ENCODE data around the gene HBE1.
"Not testable (repeated sequence)": the region's sequence is repeated elsewhere in the genome, so short reads cannot be mapped to it uniquely, and the experiment has no call there.

The HBE1 gene

DNA sequence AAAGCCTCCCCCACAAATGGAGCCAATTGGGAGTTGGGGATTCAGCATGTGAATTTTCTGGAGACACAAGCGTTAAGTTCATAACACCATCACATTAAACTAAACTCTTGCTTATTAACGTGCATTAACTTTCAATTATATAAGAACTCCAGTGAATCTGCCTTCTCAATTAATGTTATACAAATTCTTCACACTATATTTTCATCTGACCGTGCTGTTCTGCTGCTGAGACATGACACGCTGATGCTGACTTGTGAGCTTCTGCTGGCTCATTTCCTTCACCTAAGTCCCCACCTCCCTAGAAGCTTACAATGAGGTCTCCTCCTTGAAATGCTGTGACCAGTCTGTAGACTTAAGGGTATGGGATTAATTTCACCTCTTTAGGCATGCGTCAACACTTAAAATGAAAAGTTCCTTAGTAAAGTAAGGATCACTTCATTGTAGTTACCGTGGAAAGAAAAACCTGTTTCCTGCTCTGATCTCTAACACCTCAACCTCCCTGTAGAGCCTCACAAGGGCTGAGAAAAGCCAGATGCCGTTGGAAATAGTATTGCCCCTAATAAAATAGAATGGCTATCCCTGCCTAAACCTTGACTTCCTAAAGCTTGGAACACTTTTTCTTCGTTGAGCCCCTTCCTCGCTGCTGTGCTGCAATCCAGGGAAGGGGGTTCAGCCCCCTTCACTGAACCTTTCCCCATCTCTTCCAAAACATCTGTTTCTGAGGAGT lies 17.4 kb downstream of the HBE1 start:
- no peak for DNase-seq

GRCh38 chr11:5251746-5252145 lies 18.0 kb downstream of the HBE1 start:
- no peak for DNase-seq

- DNase-seq: no peak
Measured at GRCh38 chr11:5250543-5251204, 19.1 kb downstream of the HBE1 start.

- DNase-seq: not testable (repeated sequence)
Measured at GRCh38 chr11:5249807-5250396, 19.8 kb downstream of the HBE1 start, which contains the start of gene HBG1. HBG1 (minus strand) TSS chr11:5249857; CDS start chr11:5249804, 53 bp downstream.

GRCh38 chr11:5248498-5248897 lies 21.2 kb downstream of the HBE1 start:
- DNase-seq: not testable (repeated sequence)

GRCh38 chr11:5247472-5248192 lies 22.1 kb downstream of the HBE1 start:
- no peak for DNase-seq

- no peak for DNase-seq
Measured at GRCh38 chr11:5246772-5247471, 22.8 kb downstream of the HBE1 start.

DNA sequence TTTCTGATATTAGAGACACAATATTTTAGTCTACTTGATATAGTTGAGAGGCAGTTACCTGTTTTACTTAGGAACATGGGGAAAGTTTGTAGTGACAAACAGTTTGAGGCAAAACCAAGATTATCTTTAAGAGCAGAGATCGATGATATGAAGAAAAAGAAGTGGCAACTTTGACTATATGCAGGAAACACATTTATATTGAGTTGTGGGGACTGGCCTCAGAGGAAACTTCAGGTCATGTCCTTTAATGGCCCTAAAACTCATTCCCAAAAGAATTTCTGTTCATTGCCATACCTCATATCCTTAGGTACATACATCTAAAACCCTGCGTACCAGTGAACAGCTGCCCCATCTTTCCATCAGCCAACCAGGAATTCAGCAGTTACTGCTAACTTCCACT lies 24.6 kb downstream of the HBE1 start:
- DNase-seq: no peak

DNA sequence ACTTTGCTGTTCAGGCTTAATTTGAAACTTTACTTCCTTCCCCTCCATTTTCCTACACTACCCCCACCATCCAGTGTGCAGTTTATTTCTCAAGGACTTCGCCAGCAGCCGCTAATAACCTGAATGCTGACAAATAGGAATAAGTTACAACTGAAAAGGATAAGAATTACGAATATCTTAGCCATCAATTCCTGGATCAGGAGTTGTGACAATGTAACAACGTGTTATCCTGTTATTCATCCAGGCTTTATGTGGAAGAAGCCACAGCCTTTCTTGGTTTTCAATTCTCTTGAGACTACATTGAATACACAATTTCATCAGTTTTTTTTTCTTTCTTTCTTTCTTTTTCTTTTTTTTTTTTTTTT lies 25.9 kb downstream of the HBE1 start:
- DNase-seq: no peak

GRCh38 chr11:5242933-5243815 lies 26.6 kb downstream of the HBE1 start:
- no peak for DNase-seq

DNA sequence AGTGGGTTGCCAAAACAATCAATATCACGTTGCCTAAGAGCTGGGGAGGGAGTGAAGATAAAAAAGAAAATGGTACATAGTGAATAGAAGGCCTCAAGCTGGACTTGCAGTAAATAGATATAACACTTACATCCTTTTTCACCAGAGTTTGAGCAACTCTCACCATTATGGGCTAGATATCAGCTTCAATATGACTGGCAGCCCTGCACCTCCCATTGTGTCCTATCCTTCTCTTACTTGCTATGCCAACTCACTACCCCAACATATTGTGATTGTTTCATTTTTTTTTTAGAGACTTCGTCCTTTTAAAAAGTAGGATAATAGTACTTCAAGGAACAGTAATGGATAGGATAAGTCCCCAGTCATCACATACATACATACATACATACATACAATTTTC lies 27.5 kb downstream of the HBE1 start:
- DNase-seq: no peak

GRCh38 chr11:5241458-5241857 lies 28.3 kb downstream of the HBE1 start:
- DNase-seq: no peak

GRCh38 chr11:5240458-5240857 lies 29.3 kb downstream of the HBE1 start:
- no peak for DNase-seq

DNA sequence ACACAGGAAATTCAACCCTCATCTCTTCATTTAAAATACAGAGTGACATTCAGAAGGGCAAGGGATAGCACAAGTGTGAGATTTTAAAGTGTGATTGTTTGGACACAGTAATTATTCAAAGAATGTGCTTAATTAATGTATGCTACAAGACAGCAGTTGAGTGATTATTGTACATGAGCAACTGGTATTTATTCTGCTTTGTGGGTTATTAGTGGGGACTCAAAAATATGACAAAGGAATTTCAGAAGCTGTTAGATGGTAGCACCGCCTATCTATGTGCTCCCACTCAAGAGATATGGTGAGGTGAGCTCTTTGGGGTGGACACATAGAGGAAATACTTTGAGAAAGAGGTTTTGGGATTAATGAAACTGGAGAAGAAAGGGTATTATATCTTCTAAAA lies 29.7 kb downstream of the HBE1 start:
- DNase-seq: no peak

- no peak for DNase-seq
Measured at GRCh38 chr11:5239046-5239445, 30.7 kb downstream of the HBE1 start.

DNA sequence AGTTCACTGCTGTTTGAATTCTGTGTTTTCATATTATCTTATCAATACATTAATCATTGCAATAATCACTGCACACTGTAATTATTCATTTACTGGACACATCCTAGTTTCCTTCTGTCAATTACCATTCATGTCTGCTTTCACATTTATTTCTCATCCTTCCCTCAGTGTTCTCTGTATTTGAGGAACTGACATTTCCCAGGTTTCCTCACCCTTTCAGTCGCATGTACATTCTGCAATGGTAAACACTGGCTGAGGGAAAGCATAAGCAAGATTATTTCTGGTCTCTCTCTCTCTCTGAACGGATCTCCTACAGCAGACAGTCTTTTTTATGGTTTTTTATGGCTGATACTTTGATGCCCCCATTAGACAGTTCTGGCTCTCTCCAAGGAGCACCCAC lies 31.3 kb downstream of the HBE1 start:
- no peak for DNase-seq

DNA sequence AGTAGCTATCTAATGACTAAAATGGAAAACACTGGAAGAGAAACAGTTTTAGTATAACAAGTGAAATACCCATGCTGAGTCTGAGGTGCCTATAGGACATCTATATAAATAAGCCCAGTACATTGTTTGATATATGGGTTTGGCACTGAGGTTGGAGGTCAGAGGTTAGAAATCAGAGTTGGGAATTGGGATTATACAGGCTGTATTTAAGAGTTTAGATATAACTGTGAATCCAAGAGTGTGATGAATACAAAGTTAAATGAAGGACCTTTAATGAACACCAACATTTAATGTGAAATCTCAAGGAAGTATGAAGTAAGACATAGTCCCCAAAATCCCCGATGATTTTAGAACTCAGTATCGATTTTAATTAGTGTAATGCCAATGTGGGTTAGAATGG lies 32.3 kb downstream of the HBE1 start:
- DNase-seq: no peak

DNA sequence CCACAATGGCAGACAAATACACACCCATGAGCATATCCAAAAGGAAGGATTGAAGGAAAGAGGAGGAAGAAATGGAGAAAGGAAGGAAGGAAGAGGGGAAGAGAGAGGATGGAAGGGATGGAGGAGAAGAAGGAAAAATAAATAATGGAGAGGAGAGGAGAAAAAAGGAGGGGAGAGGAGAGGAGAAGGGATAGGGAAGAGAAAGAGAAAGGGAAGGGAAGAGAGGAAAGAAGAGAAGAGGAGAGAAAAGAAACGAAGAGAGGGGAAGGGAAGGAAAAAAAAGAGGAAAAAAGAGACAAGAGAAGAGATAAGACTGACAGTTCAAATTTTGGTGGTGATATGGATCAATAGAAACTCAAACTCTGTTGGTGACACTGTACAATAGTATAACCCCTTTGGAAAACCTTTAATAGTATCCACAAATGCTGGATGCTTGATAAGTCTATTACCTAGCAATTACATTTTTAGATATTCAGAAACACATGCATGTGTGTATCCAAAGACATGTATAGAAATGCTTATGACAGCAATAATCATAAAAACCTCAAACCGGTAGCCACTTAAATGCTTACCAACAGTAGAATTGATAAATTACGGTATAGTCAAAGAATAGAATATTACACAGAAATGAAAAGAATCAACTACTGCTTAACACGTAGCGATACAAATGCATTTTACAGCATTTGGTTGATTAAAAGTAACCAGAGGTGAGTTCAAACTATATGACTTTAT lies 34.2 kb downstream of the HBE1 start:
- DNase-seq: no peak

GRCh38 chr11:5234381-5234834 lies 35.3 kb downstream of the HBE1 start, which contains the start of gene HBD:
HBD (minus strand) TSS chr11:5234483; CDS start chr11:5234433, 50 bp downstream.
- DNase-seq: no peak

- DNase-seq: no peak
Measured at GRCh38 chr11:5233307-5233706, 36.4 kb downstream of the HBE1 start.

GRCh38 chr11:5232821-5233220 lies 36.9 kb downstream of the HBE1 start:
- no peak for DNase-seq
